ENCODE data around the gene TNK2. TPM values are rescaled to one million over a fixed set of nuclear protein-coding genes. Genes with fewer than 3 reads are reported as not detected.
A peak's percentile ranks its signal among the peaks of the same experiment; 100 is the strongest.
"Not testable (repeated sequence)": the region's sequence is repeated elsewhere in the genome, so short reads cannot be mapped to it uniquely, and the experiment has no call there.

Gene TNK2
- total RNA-seq, 1 experiment from 2014 or later: 22.2 TPM

DNA sequence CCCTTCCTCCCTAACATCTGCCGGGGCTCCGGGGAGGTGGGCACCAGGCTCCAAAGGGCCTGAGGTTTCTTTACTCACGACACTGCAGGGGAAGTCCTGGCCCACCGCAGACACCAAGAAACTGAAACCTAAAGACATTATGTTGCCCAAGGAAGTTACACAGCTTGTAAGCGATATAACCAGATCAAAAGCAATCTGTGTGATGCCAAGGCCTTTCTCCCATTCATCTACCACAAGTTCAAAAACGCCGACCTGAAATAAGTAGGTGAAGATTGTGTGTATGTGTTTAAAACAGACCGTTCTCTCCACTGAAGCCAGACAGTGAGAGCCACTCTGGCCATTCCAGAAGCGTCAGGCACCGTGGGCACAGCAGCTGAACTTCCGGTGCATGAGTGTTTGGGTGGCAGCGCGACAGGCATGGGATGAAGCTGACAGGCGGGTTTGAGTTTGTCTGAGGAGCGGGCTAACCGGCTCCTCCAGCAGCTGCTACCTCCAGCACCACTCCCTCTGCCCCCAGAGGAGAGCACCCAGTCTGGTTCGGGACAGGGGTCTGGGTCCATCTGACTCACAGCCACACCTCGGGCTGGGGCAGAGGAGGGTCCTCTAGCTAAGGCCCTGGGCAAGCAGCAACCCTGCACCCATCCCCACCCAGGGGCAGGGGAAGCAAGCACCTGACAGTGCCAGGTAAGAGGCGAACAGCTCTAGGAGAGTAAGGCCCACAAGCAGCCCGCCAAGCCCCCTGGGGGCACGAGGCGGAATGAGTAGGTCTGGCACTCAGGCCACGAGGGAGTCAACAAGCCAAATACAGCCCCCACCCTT, 1.3 kb downstream of the TNK2 start:
- peaks cover 4% of the 10 kb centered on the region; the same call in 1 of the 2 replicates for H3K36me3 ChIP-seq
- H3K27me3 ChIP-seq: no peaks in the 10 kb centered on the region
- peak overlapping the region; percentile 55 for H3K4me3 ChIP-seq
- H3K9me3 ChIP-seq: no peaks in the 10 kb centered on the region
- DNase-seq: peak; percentile 50

- H3K9me3 ChIP-seq: no peaks in the 10 kb centered on the region
- H3K4me3 ChIP-seq: peak overlapping the region; percentile 55
- no peak for DNase-seq
- peaks cover 4% of the 10 kb centered on the region; the same call in 1 of the 2 replicates for H3K36me3 ChIP-seq
- H3K27me3 ChIP-seq: no peaks in the 10 kb centered on the region
Measured at GRCh38 chr3:195905970-195906864, 2.1 kb downstream of the TNK2 start.

GRCh38 chr3:195904368-195904767, 4.0 kb downstream of the TNK2 start:
- H3K9me3 ChIP-seq: no peaks in the 10 kb centered on the region
- peaks cover 4% of the 10 kb centered on the region; the same call in 1 of the 2 replicates for H3K36me3 ChIP-seq
- H3K27me3 ChIP-seq: no peaks in the 10 kb centered on the region
- DNase-seq: no peak
- H3K4me3 ChIP-seq: no peak overlapping the region

GRCh38 chr3:195903950-195904290, 4.4 kb downstream of the TNK2 start:
- peaks cover 4% of the 10 kb centered on the region; the same call in 1 of the 2 replicates for H3K36me3 ChIP-seq
- no peaks in the 10 kb centered on the region for H3K9me3 ChIP-seq
- H3K4me3 ChIP-seq: no peak overlapping the region
- DNase-seq: no peak
- H3K27me3 ChIP-seq: no peaks in the 10 kb centered on the region

DNA sequence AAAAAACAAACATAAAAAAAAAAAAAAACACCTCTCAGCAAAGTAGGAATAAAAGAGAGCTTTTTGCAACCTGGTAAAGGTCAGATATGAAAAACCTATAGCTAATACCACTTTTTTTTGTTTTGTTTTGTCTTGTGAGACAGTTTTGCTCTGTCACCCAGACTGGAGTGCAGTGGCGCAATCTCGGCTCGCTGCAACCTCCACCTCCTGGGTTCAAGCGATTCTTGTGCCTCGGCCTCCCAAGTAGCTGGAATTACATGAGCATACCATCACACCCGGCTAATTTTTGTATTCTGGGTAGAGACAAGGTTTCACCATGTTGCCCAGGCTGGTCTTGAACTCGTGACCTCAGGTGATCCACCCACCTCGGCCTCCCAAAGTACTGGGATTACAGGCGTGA, 5.7 kb downstream of the TNK2 start:
- H3K9me3 ChIP-seq, H3K4me3 ChIP-seq, DNase-seq, H3K27me3 ChIP-seq, H3K36me3 ChIP-seq: not testable (repeated sequence)

- not testable (repeated sequence) for H3K27me3 ChIP-seq, H3K9me3 ChIP-seq, H3K4me3 ChIP-seq, H3K36me3 ChIP-seq
- DNase-seq: peak; percentile 38
Measured at GRCh38 chr3:195901836-195902585, 6.3 kb downstream of the TNK2 start.

GRCh38 chr3:195900436-195901355, 7.7 kb downstream of the TNK2 start:
- no peaks in the 10 kb centered on the region for H3K36me3 ChIP-seq
- H3K9me3 ChIP-seq: no peaks in the 10 kb centered on the region
- no peaks in the 10 kb centered on the region for H3K27me3 ChIP-seq
- DNase-seq: peak; percentile 96
- no peak overlapping the region for H3K4me3 ChIP-seq

GRCh38 chr3:195899701-195900435, 8.5 kb downstream of the TNK2 start:
- Histone ChIP-seq H3K4me3 (no peak overlapping the region), H3K9me3 (no peaks in the 10 kb centered on the region), H3K36me3 (no peaks in the 10 kb centered on the region), H3K27me3 (no peaks in the 10 kb centered on the region)
- DNase-seq: no peak

DNA sequence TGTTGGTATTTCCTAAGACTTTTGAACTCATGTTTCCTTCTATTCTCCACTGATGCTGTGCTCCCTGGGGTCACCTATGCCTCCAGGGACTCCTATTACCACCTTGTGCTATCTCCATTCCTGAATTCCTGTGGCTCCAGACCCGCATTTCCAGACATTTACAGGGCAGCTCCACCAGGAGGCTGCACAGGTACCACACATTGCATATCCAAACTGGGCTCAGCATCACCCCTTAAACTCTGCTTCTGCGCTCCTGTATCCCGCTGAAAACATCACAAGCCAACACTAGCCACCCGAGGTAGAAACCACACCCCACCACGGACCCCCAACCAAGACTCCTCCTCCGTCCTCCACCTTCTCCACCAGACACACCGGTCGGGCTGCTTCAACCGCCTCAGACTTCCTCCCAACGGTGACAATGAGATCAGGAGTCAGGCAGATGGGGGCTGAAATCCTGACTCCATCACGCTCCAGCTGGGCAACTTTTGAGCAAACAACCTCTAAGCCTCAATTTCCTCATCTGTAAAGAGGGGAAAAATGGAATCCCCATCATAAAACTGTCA, 10.4 kb downstream of the TNK2 start:
- no peak for DNase-seq
- Histone ChIP-seq H3K36me3 (no peaks in the 10 kb centered on the region), H3K27me3 (no peaks in the 10 kb centered on the region), H3K9me3 (no peaks in the 10 kb centered on the region), H3K4me3 (no peak overlapping the region)

DNA sequence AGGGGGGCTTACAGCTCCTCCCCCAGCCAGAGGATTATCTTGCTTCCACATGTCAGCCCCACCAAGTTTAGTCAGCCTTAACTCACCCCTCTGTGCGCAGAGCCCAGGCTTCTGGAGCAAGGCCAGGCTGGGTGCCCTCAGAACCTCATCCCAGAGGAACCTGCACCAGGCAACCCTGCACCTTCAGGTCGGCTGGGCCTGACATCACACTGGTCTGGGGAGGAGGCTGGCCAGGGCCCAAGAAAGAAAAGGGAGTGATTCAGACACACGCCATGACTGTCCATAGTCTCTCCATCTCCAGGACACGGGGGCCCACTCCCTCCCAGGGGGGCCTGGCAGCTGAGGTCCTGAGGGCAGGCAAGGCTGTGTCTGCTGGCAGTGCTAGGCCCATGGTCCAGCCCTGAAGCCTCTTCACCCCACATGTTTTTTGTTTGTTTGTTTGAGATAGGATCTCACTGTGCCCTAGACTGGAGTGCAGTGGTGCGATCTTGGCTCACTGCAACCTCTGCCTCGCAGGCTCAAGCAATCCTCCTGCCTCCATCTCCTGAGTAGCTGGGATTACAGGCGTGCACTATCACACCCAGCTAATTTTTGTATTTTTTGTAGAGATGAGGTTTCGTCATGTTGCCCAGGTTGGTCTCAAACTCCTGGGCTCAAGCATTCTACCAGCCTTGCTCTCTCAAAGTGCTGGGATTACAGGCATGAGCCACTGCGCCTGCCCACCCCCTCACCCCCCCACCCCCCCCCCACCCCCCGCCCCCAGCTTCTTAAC, 11.1 kb downstream of the TNK2 start:
- peak; percentile 92 for DNase-seq
- Histone ChIP-seq H3K36me3 (peaks cover 1% of the 10 kb centered on the region), H3K9me3 (no peaks in the 10 kb centered on the region), H3K27me3 (no peaks in the 10 kb centered on the region), H3K4me3 (no peak overlapping the region)

GRCh38 chr3:195896361-195897080, 11.8 kb downstream of the TNK2 start:
- peak; percentile 63 for DNase-seq
- Histone ChIP-seq H3K4me3 (peak overlapping the region; percentile 70), H3K36me3 (peaks cover 5% of the 10 kb centered on the region), H3K27me3 (no peaks in the 10 kb centered on the region), H3K9me3 (no peaks in the 10 kb centered on the region)

GRCh38 chr3:195895861-195896360, 12.4 kb downstream of the TNK2 start:
- no peaks in the 10 kb centered on the region for H3K9me3 ChIP-seq
- peaks cover 8% of the 10 kb centered on the region for H3K36me3 ChIP-seq
- H3K27me3 ChIP-seq: no peaks in the 10 kb centered on the region
- peak; percentile 72 for DNase-seq
- H3K4me3 ChIP-seq: peak overlapping the region; percentile 70

- peak; percentile 62 for DNase-seq
Measured at GRCh38 chr3:195895078-195895860, 13.1 kb downstream of the TNK2 start.

More at GRCh38 chr3:195895078-195895860, 13.1 kb downstream of the TNK2 start:
- Histone ChIP-seq H3K36me3 (peaks cover 10% of the 10 kb centered on the region), H3K9me3 (no peaks in the 10 kb centered on the region), H3K27me3 (no peaks in the 10 kb centered on the region), H3K4me3 (peak overlapping the region; percentile 70)

All from MG63 (cell line).